ENCODE data around the gene RAB33B. TPM values are rescaled to one million over a fixed set of nuclear protein-coding genes. Genes with fewer than 3 reads are reported as not detected.
"Not testable (repeated sequence)": the region's sequence is repeated elsewhere in the genome, so short reads cannot be mapped to it uniquely, and the experiment has no call there.

RAB33B gene
- total and polyA plus RNA-seq, 7 donors: 3.4 to 15.6 (median 13.6) TPM

- WGBS, 2 donors: 71% methylated on average over 4 of the region's 4 CpGs
- TF ChIP-seq, protein P1, sequence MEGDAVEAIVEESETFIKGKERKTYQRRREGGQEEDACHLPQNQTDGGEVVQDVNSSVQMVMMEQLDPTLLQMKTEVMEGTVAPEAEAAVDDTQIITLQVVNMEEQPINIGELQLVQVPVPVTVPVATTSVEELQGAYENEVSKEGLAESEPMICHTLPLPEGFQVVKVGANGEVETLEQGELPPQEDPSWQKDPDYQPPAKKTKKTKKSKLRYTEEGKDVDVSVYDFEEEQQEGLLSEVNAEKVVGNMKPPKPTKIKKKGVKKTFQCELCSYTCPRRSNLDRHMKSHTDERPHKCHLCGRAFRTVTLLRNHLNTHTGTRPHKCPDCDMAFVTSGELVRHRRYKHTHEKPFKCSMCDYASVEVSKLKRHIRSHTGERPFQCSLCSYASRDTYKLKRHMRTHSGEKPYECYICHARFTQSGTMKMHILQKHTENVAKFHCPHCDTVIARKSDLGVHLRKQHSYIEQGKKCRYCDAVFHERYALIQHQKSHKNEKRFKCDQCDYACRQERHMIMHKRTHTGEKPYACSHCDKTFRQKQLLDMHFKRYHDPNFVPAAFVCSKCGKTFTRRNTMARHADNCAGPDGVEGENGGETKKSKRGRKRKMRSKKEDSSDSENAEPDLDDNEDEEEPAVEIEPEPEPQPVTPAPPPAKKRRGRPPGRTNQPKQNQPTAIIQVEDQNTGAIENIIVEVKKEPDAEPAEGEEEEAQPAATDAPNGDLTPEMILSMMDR (IDR thresholded peaks at IDR 0.05): no peak
- TF ChIP-seq POLR2AphosphoS5 (IDR thresholded peaks at IDR 0.05) (no peak), EP300 (IDR thresholded peaks at IDR 0.05) (no peak), POLR2A (IDR thresholded peaks at IDR 0.05) (no peak)
- no peak for DNase-seq
- Histone ChIP-seq H3K9me3 (no peaks in the 10 kb centered on the region), H3K36me3 (no peaks in the 10 kb centered on the region), H3K4me1 (peaks cover 0 to 15% (median 0%) of the 10 kb centered on the region in 4 donors), H3K27me3 (no peaks in the 10 kb centered on the region), H3K4me3 (no peak overlapping the region), H3K27ac (no peak overlapping the region)
- intact Hi-C loops (cut with DNase I): no loop called here
These were observed 12.0 kb downstream of the RAB33B start for GRCh38 chr4:139465922-139466321.

DNA sequence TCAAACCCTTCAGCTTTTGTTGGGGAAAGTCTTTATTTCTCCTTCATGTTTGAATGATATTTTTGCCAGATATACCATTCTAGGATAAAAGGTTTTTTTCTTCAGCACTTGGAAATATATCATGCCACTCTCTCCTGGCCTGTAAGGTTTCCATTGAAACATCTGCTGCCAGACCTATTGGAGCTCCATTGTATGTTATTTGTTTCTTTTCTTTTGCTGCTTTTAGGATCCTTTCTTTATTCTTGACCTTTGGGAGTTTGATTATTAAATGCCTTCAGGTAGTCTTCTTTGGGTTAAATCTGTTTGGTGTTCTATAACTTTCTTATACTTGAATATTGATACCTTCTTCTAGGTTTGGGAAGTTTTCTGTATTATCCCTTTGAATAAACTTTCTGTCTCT is 14.8 kb downstream of the RAB33B start:
- DNase-seq; H3K4me3 ChIP-seq; H3K27ac ChIP-seq; H3K9me3 ChIP-seq; H3K27me3 ChIP-seq; intact Hi-C loops (cut with DNase I): not testable (repeated sequence)
- Histone ChIP-seq H3K4me1 (peaks cover 0 to 11% (median 0%) of the 10 kb centered on the region in 4 donors), H3K36me3 (peaks cover 0 to 12% (median 5%) of the 10 kb centered on the region in 4 donors)

DNA sequence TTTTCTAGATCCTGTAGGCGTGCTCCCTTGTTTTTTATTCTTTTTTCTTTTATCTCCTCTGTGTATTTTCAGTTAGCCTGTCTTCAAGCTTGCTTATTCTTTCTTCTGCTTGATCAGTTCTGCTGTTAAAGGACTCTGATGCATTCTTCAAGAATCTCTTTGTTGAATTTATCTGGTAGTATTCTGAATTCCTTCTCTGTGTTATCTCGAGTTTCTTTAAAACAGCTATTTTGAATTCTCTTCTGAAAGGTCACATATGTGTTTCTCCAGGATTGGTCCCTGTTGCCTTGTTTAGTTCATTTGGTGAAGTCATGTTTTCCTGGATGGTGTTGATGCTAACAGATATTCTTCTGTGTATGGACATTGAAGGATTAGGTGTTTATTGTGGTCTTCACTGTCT is 15.3 kb downstream of the RAB33B start:
- Histone ChIP-seq H3K27ac (no peak overlapping the region), H3K4me1 (peaks cover 0 to 9% (median 0%) of the 10 kb centered on the region in 4 donors), H3K9me3 (no peaks in the 10 kb centered on the region), H3K4me3 (no peak overlapping the region), H3K27me3 (no peaks in the 10 kb centered on the region), H3K36me3 (peaks cover 0 to 16% (median 7%) of the 10 kb centered on the region in 4 donors)
- intact Hi-C loops (cut with DNase I): no loop called here
- TF ChIP-seq, protein P1 (IDR thresholded peaks at IDR 0.05): no peak
- WGBS, 2 donors: 93 to 94% methylated on average over 2 of the region's 2 CpGs
- no peak for DNase-seq

DNA sequence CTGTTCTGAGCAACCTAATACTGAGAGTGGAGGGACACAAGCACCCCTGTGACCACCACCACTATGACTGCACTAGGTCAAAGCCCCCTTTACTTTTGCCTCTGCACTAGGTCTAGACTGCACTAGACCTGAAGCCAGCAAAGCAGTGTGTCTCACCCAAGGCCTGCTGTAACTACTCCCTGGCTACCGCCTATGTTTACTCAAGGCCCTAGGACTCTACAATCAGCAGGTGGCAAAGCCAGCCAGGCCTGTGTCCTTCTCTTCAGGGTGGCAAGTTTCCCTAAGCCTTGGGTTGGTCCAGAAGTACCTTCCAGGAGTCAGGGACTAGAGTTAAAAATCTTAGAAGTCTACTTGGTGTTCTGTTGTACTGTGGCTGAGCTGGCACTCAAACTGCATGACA is 15.9 kb downstream of the RAB33B start:
- H3K27ac ChIP-seq: no peak overlapping the region

GRCh38 chr4:139470295-139470694 is 16.4 kb downstream of the RAB33B start:
- peaks cover 0 to 22% (median 7%) of the 10 kb centered on the region in 4 donors for H3K36me3 ChIP-seq
- H3K4me3 ChIP-seq: no peak overlapping the region
- intact Hi-C loops (cut with DNase I): no loop called here
- DNase-seq: no peak
- TF ChIP-seq POLR2A (IDR thresholded peaks at IDR 0.05) (no peak), EP300 (IDR thresholded peaks at IDR 0.05) (no peak)
- TF ChIP-seq, protein P1 (IDR thresholded peaks at IDR 0.05): no peak
- peaks cover 0 to 9% (median 0%) of the 10 kb centered on the region in 4 donors for H3K4me1 ChIP-seq
- H3K27ac ChIP-seq: no peak overlapping the region
- H3K9me3 ChIP-seq: no peaks in the 10 kb centered on the region
- no peaks in the 10 kb centered on the region for H3K27me3 ChIP-seq

More for the DNA sequence above, 15.9 kb downstream of the RAB33B start:
- H3K27me3 ChIP-seq: no peaks in the 10 kb centered on the region
- intact Hi-C loops (cut with DNase I): no loop called here
- H3K4me3 ChIP-seq: no peak overlapping the region
- no peaks in the 10 kb centered on the region for H3K9me3 ChIP-seq
- TF ChIP-seq, protein P1 (IDR thresholded peaks at IDR 0.05): no peak
- TF ChIP-seq POLR2AphosphoS5 (IDR thresholded peaks at IDR 0.05) (no peak), POLR2A (IDR thresholded peaks at IDR 0.05) (no peak), EP300 (IDR thresholded peaks at IDR 0.05) (no peak)
- WGBS, 2 donors: 83 to 92% methylated on average over 1 of the region's 1 CpG
- peaks cover 0 to 9% (median 0%) of the 10 kb centered on the region in 4 donors for H3K4me1 ChIP-seq
- peaks cover 0 to 22% (median 7%) of the 10 kb centered on the region in 4 donors for H3K36me3 ChIP-seq
- no peak for DNase-seq
